SK-N-SH treated with all-trans-retinoic acid at 6 μM for 48 hours (cell line): ENCODE measurements around the gene MIOS.

Experiments used
- ATAC-seq: fragments of 200-7000 bp; cut with Tn5 transposase; 3 replicates; pipeline ENCODE4 v1.9.1; 2020; ENCODE audit warnings: mild to moderate bottlenecking, moderate library complexity
- ARNTL ChIP-seq: fragments of 450-650 bp; formaldehyde crosslinking; IDR thresholded peaks from 2 replicates; pipeline ENCODE4 v1.5.0; 2020; ENCODE audit warnings: low read depth, mild to moderate bottlenecking, moderate library complexity, borderline replicate concordance
- BACH2 ChIP-seq: fragments of 250-450 bp; sonication (Bioruptor Pico); IDR thresholded peaks from 2 replicates; pipeline ENCODE4 v1.9.0; 2021; ENCODE audit warnings: mild to moderate bottlenecking, borderline replicate concordance
- CREB5 ChIP-seq: fragments of 250-450 bp; sonication (Bioruptor Pico); IDR thresholded peaks from 2 replicates; pipeline ENCODE4 v1.5.1; 2020; ENCODE audit warnings: low read depth, mild to moderate bottlenecking, moderate library complexity
- CSDC2 ChIP-seq: fragments of 250-450 bp; sonication (Bioruptor Pico); IDR thresholded peaks from 2 replicates; pipeline ENCODE4 v1.5.0; 2020; ENCODE audit warnings: mild to moderate bottlenecking, moderate library complexity
- ISL1 ChIP-seq: fragments of 250-450 bp; sonication (Bioruptor Pico); IDR thresholded peaks from 2 replicates; pipeline ENCODE4 v2.1.2; 2022; ENCODE audit warnings: mild to moderate bottlenecking, moderate library complexity
- OSR1 ChIP-seq: fragments of 250-450 bp; sonication (Bioruptor Pico); IDR thresholded peaks from 2 replicates; pipeline ENCODE4 v1.8.0; 2022; ENCODE audit warnings: moderate library complexity, mild to moderate bottlenecking, inconsistent platforms
- POU6F1 ChIP-seq: fragments of 250-450 bp; sonication (Bioruptor Pico); IDR thresholded peaks from 2 replicates; pipeline ENCODE4 v1.8.0; 2021; ENCODE audit warnings: low read depth, mild to moderate bottlenecking, moderate library complexity, borderline replicate concordance
- PPARA ChIP-seq: fragments of 250-450 bp; sonication (Bioruptor Pico); IDR thresholded peaks from 2 replicates; pipeline ENCODE4 v1.5.0; 2020; ENCODE audit warnings: mild to moderate bottlenecking, borderline replicate concordance
- RARB ChIP-seq: fragments of 250-450 bp; sonication (Bioruptor Pico); IDR thresholded peaks from 2 replicates; pipeline ENCODE4 v1.8.0; 2021; ENCODE audit warnings: mild to moderate bottlenecking, moderate library complexity
- TCF4 ChIP-seq: fragments of 250-450 bp; sonication (Bioruptor Pico); IDR thresholded peaks from 2 replicates; pipeline ENCODE4 v1.8.0; 2021; ENCODE audit warnings: mild to moderate bottlenecking, moderate library complexity, borderline replicate concordance
- ZC3H10 ChIP-seq: fragments of 250-450 bp; sonication (Bioruptor Pico); IDR thresholded peaks from 2 replicates; pipeline ENCODE4 v1.5.1; 2021; ENCODE audit warnings: mild to moderate bottlenecking, moderate library complexity
- ZFP3 ChIP-seq: fragments of 250-450 bp; sonication (Bioruptor Pico); IDR thresholded peaks from 2 replicates; pipeline ENCODE4 v1.5.0; 2020; ENCODE audit warnings: mild to moderate bottlenecking, moderate library complexity
- ZNF565 ChIP-seq: fragments of 450-650 bp; formaldehyde crosslinking; conservative IDR thresholded peaks from 2 replicates; pipeline ENCODE4 v1.5.0; 2020; ENCODE audit warnings: low read depth, mild to moderate bottlenecking, moderate library complexity
- ZNF70 ChIP-seq: fragments of 450-650 bp; formaldehyde crosslinking; IDR thresholded peaks from 2 replicates; pipeline ENCODE4 v1.5.0; 2020; ENCODE audit warnings: mild to moderate bottlenecking, moderate library complexity
- TF ChIP-seq, protein P1 (sequence below): fragments of 250-450 bp; sonication (Bioruptor Pico); IDR thresholded peaks from 2 replicates; pipeline ENCODE4 v1.5.1; 2021; ENCODE audit warnings: mild to moderate bottlenecking, moderate library complexity
- TF ChIP-seq, protein P2 (sequence below): fragments of 250-450 bp; sonication (Bioruptor Pico); IDR thresholded peaks from 2 replicates; pipeline ENCODE4 v1.5.0; 2020; ENCODE audit warnings: mild to moderate bottlenecking, moderate library complexity

MIOS gene

DNA sequence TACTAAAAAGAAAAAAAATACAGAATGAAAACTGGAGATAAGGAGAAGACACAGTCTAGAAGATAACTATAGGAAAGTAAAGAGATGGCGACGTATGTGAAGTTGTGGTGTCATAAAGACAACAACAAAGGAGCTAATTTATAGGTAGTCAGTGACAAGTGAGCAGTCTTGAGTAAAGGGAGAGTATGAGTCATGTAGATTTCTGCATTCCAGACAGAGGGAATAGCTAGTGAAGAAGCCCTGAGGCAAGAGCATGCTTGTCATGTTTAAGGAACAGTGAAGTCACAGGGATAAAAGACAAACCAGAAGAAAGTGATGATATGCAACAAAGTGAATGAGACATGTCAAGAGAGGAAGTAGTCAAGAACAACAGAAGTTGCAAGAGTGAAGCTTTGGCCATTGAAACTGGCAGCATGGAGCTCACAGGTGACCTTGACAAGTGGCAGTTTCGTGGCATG, 2.3 kb upstream of the MIOS start:
- 0 out of 2 replicates have a peak, but pooled peaks have one; percentile 23 for TF ChIP-seq CSDC2
- TF ChIP-seq ISL1 (CRISPR knock-in tag): peak; percentile 46
- TF ChIP-seq OSR1 (CRISPR knock-in tag): no peak

GRCh38 chr7:7565018-7565680, 1.5 kb upstream of the MIOS start:
- TF ChIP-seq CREB5 (CRISPR knock-in tag): no peak
- TF ChIP-seq TCF4: no peak
- TF ChIP-seq, protein P1, sequence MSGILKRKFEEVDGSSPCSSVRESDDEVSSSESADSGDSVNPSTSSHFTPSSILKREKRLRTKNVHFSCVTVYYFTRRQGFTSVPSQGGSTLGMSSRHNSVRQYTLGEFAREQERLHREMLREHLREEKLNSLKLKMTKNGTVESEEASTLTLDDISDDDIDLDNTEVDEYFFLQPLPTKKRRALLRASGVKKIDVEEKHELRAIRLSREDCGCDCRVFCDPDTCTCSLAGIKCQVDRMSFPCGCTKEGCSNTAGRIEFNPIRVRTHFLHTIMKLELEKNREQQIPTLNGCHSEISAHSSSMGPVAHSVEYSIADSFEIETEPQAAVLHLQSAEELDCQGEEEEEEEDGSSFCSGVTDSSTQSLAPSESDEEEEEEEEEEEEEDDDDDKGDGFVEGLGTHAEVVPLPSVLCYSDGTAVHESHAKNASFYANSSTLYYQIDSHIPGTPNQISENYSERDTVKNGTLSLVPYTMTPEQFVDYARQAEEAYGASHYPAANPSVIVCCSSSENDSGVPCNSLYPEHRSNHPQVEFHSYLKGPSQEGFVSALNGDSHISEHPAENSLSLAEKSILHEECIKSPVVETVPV (CRISPR knock-in tag): no peak
- TF ChIP-seq, all 23 proteins: peak for 0
- ATAC-seq: no peak

More for the DNA sequence above, 2.3 kb upstream of the MIOS start:
- ATAC-seq: peak; percentile 13; the same call in 2 of the 3 replicates

- TF ChIP-seq ZFP3 (CRISPR knock-in tag) (no peak), ZC3H10 (no peak), RARB (CRISPR knock-in tag) (no peak), TCF4 (no peak), PPARA (CRISPR knock-in tag) (no peak), BACH2 (CRISPR knock-in tag) (no peak)
- ATAC-seq: peak; percentile 2
Measured at GRCh38 chr7:7565746-7566650, 686 bp upstream of the MIOS start.

- TF ChIP-seq ZNF565 (CRISPR knock-in tag) (no peak), CREB5 (CRISPR knock-in tag) (no peak), RARB (CRISPR knock-in tag) (no peak), CSDC2 (no peak), ZNF70 (no peak), POU6F1 (CRISPR knock-in tag) (no peak), ARNTL (CRISPR knock-in tag) (no peak)
- TF ChIP-seq, protein P2, sequence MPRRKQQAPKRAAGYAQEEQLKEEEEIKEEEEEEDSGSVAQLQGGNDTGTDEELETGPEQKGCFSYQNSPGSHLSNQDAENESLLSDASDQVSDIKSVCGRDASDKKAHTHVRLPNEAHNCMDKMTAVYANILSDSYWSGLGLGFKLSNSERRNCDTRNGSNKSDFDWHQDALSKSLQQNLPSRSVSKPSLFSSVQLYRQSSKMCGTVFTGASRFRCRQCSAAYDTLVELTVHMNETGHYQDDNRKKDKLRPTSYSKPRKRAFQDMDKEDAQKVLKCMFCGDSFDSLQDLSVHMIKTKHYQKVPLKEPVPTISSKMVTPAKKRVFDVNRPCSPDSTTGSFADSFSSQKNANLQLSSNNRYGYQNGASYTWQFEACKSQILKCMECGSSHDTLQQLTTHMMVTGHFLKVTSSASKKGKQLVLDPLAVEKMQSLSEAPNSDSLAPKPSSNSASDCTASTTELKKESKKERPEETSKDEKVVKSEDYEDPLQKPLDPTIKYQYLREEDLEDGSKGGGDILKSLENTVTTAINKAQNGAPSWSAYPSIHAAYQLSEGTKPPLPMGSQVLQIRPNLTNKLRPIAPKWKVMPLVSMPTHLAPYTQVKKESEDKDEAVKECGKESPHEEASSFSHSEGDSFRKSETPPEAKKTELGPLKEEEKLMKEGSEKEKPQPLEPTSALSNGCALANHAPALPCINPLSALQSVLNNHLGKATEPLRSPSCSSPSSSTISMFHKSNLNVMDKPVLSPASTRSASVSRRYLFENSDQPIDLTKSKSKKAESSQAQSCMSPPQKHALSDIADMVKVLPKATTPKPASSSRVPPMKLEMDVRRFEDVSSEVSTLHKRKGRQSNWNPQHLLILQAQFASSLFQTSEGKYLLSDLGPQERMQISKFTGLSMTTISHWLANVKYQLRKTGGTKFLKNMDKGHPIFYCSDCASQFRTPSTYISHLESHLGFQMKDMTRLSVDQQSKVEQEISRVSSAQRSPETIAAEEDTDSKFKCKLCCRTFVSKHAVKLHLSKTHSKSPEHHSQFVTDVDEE (CRISPR knock-in tag): no peak
- TF ChIP-seq, all 23 proteins: peak for 0
- ATAC-seq: no peak
Measured at GRCh38 chr7:7567898-7568531, 1.3 kb downstream of the MIOS start.
